Karpas-422 (cell line): ENCODE results near the gene BCAS3. TPM values are rescaled to one million over a fixed set of nuclear protein-coding genes. Genes with fewer than 3 reads are reported as not detected.
"Not testable (repeated sequence)": the region's sequence is repeated elsewhere in the genome, so short reads cannot be mapped to it uniquely, and the experiment has no call there.

Experiments used
- DNase-seq: peaks from one replicate; pipeline ENCODE4 v3.0.0-alpha.2; 2015
- H2AFZ ChIP-seq: fragments of 200-600 bp; sonication (generic); 2 replicates; pipeline ENCODE4 v1.6.1; 2014; ENCODE audit warnings: antibody characterized with exemption, low read length, mixed read lengths
- H3K27ac ChIP-seq: fragments of 200-600 bp; sonication (generic); 2 replicates; pipeline ENCODE4 v1.5.1; 2014; ENCODE audit warnings: mild to moderate bottlenecking, low read length, moderate library complexity
- H3K27me3 ChIP-seq: fragments of 200-600 bp; sonication (generic); 2 replicates; pipeline ENCODE4 v1.6.1; 2014; ENCODE audit warnings: low read length, mixed read lengths
- H3K36me3 ChIP-seq: fragments of 200-600 bp; sonication (generic); 2 replicates; pipeline ENCODE4 v1.6.1; 2014; ENCODE audit warnings: low read length, mixed read lengths; ENCODE audit not compliant: insufficient read depth
- H3K4me1 ChIP-seq: fragments of 200-600 bp; sonication (generic); 2 replicates; pipeline ENCODE4 v1.6.1; 2014; ENCODE audit warnings: mild to moderate bottlenecking, low read length, mixed read lengths
- H3K4me2 ChIP-seq: fragments of 200-600 bp; sonication (generic); 2 replicates; pipeline ENCODE4 v1.6.1; 2014; ENCODE audit warnings: low read length, low read depth, mild to moderate bottlenecking; ENCODE audit not compliant: poor library complexity, severe bottlenecking
- H3K4me3 ChIP-seq: fragments of 200-600 bp; sonication (generic); 2 replicates; pipeline ENCODE4 v1.5.1; 2014; ENCODE audit warnings: mild to moderate bottlenecking, antibody characterized with exemption, low read length, mixed read lengths
- H3K79me2 ChIP-seq: fragments of 200-600 bp; sonication (generic); 2 replicates; pipeline ENCODE4 v1.6.1; 2014; ENCODE audit warnings: mild to moderate bottlenecking, low read length, mixed read lengths
- H3K9ac ChIP-seq: fragments of 200-600 bp; sonication (generic); 2 replicates; pipeline ENCODE4 v1.6.0; 2014; ENCODE audit warnings: low read length
- H3K9me2 ChIP-seq: fragments of 200-600 bp; sonication (generic), shearing (Covaris generic); replicated peaks from 2 replicates; pipeline ENCODE4 v1.6.0; 2014; ENCODE audit warnings: mild to moderate bottlenecking, low read length, moderate library complexity; ENCODE audit not compliant: insufficient read depth
- H3K9me3 ChIP-seq: fragments of 300-700, 200-600 bp; sonication (generic); 2 replicates; pipeline ENCODE4 v1.6.1; 2014; ENCODE audit warnings: low read length, mixed read lengths
- H4K20me1 ChIP-seq: fragments of 200-600 bp; sonication (generic); 2 replicates; pipeline ENCODE4 v1.6.1; 2014; ENCODE audit warnings: mild to moderate bottlenecking, antibody characterized with exemption, low read length, low read depth; ENCODE audit not compliant: insufficient read depth
- total RNA-seq: library from RNA; depleted of rRNA; stranded (reverse); fragments of >200 nt; shearing (Covaris generic); gene quantifications from 2 replicates; pipeline ENCODE4 v1.2.3, GENCODE V29; 2014; ENCODE audit warnings: low replicate concordance

The BCAS3 gene
- total RNA-seq, 1 experiment from 2014 or later: 42.6 TPM

GRCh38 chr17:60659156-60659555, 18.5 kb upstream of the BCAS3 start:
- Histone ChIP-seq H3K36me3 (peaks cover 8% of the 10 kb centered on the region; the same call in 1 of the 2 replicates), H3K4me1 (peaks cover under 1% of the 10 kb centered on the region; the same call in 1 of the 2 replicates), H3K4me3 (no peak overlapping the region), H3K79me2 (peaks cover 43% of the 10 kb centered on the region), H3K9me2 (no peaks in the 10 kb centered on the region), H3K9ac (no peak overlapping the region), H3K27me3 (no peaks in the 10 kb centered on the region), H3K9me3 (no peaks in the 10 kb centered on the region), H3K4me2 (no peak overlapping the region), H3K27ac (no peak overlapping the region), H4K20me1 (no peaks in the 10 kb centered on the region), H2AFZ (no peak overlapping the region)
- DNase-seq: no peak

- H3K27ac ChIP-seq: no peak overlapping the region
- no peaks in the 10 kb centered on the region for H3K9me2 ChIP-seq
- no peaks in the 10 kb centered on the region for H4K20me1 ChIP-seq
- no peaks in the 10 kb centered on the region for H3K9me3 ChIP-seq
- H3K36me3 ChIP-seq: peaks cover 8% of the 10 kb centered on the region; the same call in 1 of the 2 replicates
- no peak overlapping the region for H3K9ac ChIP-seq
- H3K4me2 ChIP-seq: no peak overlapping the region
- H3K4me3 ChIP-seq: no peak overlapping the region
- H3K4me1 ChIP-seq: no peaks in the 10 kb centered on the region
- peaks cover 28% of the 10 kb centered on the region for H3K79me2 ChIP-seq
- H3K27me3 ChIP-seq: no peaks in the 10 kb centered on the region
- DNase-seq: no peak
- no peak overlapping the region for H2AFZ ChIP-seq
Observed at GRCh38 chr17:60661489-60661888, 16.2 kb upstream of the BCAS3 start.

- H2AFZ ChIP-seq: no peak overlapping the region
- no peaks in the 10 kb centered on the region for H4K20me1 ChIP-seq
- H3K36me3 ChIP-seq: no peaks in the 10 kb centered on the region
- no peak overlapping the region for H3K27ac ChIP-seq
- H3K9me2 ChIP-seq: no peaks in the 10 kb centered on the region
- peaks cover 14% of the 10 kb centered on the region; the same call in 1 of the 2 replicates for H3K79me2 ChIP-seq
- DNase-seq: no peak
- no peaks in the 10 kb centered on the region for H3K4me1 ChIP-seq
- no peaks in the 10 kb centered on the region for H3K27me3 ChIP-seq
- no peak overlapping the region for H3K4me3 ChIP-seq
- H3K9me3 ChIP-seq: no peaks in the 10 kb centered on the region
- no peak overlapping the region for H3K4me2 ChIP-seq
- H3K9ac ChIP-seq: no peak overlapping the region
Observed at GRCh38 chr17:60664022-60664421, 13.6 kb upstream of the BCAS3 start.

GRCh38 chr17:60665602-60666001, 12.0 kb upstream of the BCAS3 start:
- Histone ChIP-seq H3K79me2 (peaks cover 9% of the 10 kb centered on the region; the same call in 1 of the 2 replicates), H4K20me1 (no peaks in the 10 kb centered on the region), H3K9ac (no peak overlapping the region), H3K9me2 (no peaks in the 10 kb centered on the region), H3K27ac (no peak overlapping the region), H3K4me3 (no peak overlapping the region), H3K27me3 (no peaks in the 10 kb centered on the region), H3K36me3 (no peaks in the 10 kb centered on the region), H3K4me1 (no peaks in the 10 kb centered on the region), H3K4me2 (no peak overlapping the region), H2AFZ (no peak overlapping the region), H3K9me3 (no peaks in the 10 kb centered on the region)
- no peak for DNase-seq

- H3K9me2 ChIP-seq, H3K27ac ChIP-seq, H3K9ac ChIP-seq, H3K4me2 ChIP-seq, H2AFZ ChIP-seq, H3K4me3 ChIP-seq, H3K9me3 ChIP-seq, DNase-seq, H3K4me1 ChIP-seq, H3K36me3 ChIP-seq, H3K79me2 ChIP-seq, H4K20me1 ChIP-seq, H3K27me3 ChIP-seq: not testable (repeated sequence)
Observed at GRCh38 chr17:60668741-60669140, 8.9 kb upstream of the BCAS3 start.

GRCh38 chr17:60671482-60671881, 6.2 kb upstream of the BCAS3 start:
- H4K20me1 ChIP-seq: no peaks in the 10 kb centered on the region
- H3K4me2 ChIP-seq: no peak overlapping the region
- no peak overlapping the region for H3K4me3 ChIP-seq
- no peak overlapping the region for H3K27ac ChIP-seq
- no peaks in the 10 kb centered on the region for H3K79me2 ChIP-seq
- H3K9me2 ChIP-seq: no peaks in the 10 kb centered on the region
- no peaks in the 10 kb centered on the region for H3K27me3 ChIP-seq
- no peak for DNase-seq
- H3K4me1 ChIP-seq: peaks cover 4% of the 10 kb centered on the region; the same call in 1 of the 2 replicates
- no peak overlapping the region for H3K9ac ChIP-seq
- H2AFZ ChIP-seq: no peak overlapping the region
- no peaks in the 10 kb centered on the region for H3K9me3 ChIP-seq
- H3K36me3 ChIP-seq: no peaks in the 10 kb centered on the region

- not testable (repeated sequence) for H3K9ac ChIP-seq, H3K27me3 ChIP-seq, H2AFZ ChIP-seq, H3K4me2 ChIP-seq, H4K20me1 ChIP-seq, H3K79me2 ChIP-seq, H3K36me3 ChIP-seq, H3K9me2 ChIP-seq, H3K4me3 ChIP-seq, H3K9me3 ChIP-seq, H3K27ac ChIP-seq
- peaks cover 16% of the 10 kb centered on the region for H3K4me1 ChIP-seq
- peak; percentile 53 for DNase-seq
Observed at GRCh38 chr17:60674637-60675036, 3.0 kb upstream of the BCAS3 start.

- H3K4me2 ChIP-seq: no peak overlapping the region
- no peak overlapping the region for H2AFZ ChIP-seq
- no peaks in the 10 kb centered on the region for H3K36me3 ChIP-seq
- no peak for DNase-seq
- H3K27ac ChIP-seq: no peak overlapping the region
- peaks cover 16% of the 10 kb centered on the region for H3K4me1 ChIP-seq
- no peaks in the 10 kb centered on the region for H3K27me3 ChIP-seq
- H3K9me2 ChIP-seq: no peaks in the 10 kb centered on the region
- peaks cover 5% of the 10 kb centered on the region; the same call in 1 of the 2 replicates for H3K79me2 ChIP-seq
- H3K9ac ChIP-seq: no peak overlapping the region
- no peaks in the 10 kb centered on the region for H3K9me3 ChIP-seq
- H3K4me3 ChIP-seq: no peak overlapping the region
- H4K20me1 ChIP-seq: no peaks in the 10 kb centered on the region
Observed at GRCh38 chr17:60675997-60676396, 1.7 kb upstream of the BCAS3 start.
